ENCODE data around the gene CCDC102A.
"Not testable (repeated sequence)": the region's sequence is repeated elsewhere in the genome, so short reads cannot be mapped to it uniquely, and the experiment has no call there.

Gene CCDC102A

GRCh38 chr16:57536306-57537193 is at the start of gene CCDC102A:
Gene CCDC102A (minus strand): TSS chr16:57536571. CDS start chr16:57529177, 7,394 bp downstream.
- no peak for DNase-seq

GRCh38 chr16:57585051-57585687 is 48.8 kb upstream of the CCDC102A start:
- no peak for DNase-seq

- no peak for DNase-seq
Measured at GRCh38 chr16:57579361-57579665, 42.9 kb upstream of the CCDC102A start.

- no peak for DNase-seq
Measured at GRCh38 chr16:57578521-57579360, 42.4 kb upstream of the CCDC102A start.

GRCh38 chr16:57577691-57578224 is 41.4 kb upstream of the CCDC102A start:
- no peak for DNase-seq

GRCh38 chr16:57577214-57577613 is 40.8 kb upstream of the CCDC102A start:
- DNase-seq: no peak

- peak; percentile 63 for DNase-seq
Measured at GRCh38 chr16:57576429-57576870, 40.1 kb upstream of the CCDC102A start.

- DNase-seq: no peak
Measured at GRCh38 chr16:57575468-57576277, 39.3 kb upstream of the CCDC102A start.

- DNase-seq: no peak
Measured at GRCh38 chr16:57574646-57575467, 38.5 kb upstream of the CCDC102A start.

- DNase-seq: no peak
Measured at GRCh38 chr16:57574086-57574485, 37.7 kb upstream of the CCDC102A start.

- no peak for DNase-seq
Measured at GRCh38 chr16:57572978-57573728, 36.8 kb upstream of the CCDC102A start.

GRCh38 chr16:57571098-57571497 is 34.7 kb upstream of the CCDC102A start:
- no peak for DNase-seq

GRCh38 chr16:57570301-57571070 is 34.1 kb upstream of the CCDC102A start:
- DNase-seq: no peak

- no peak for DNase-seq
Measured at GRCh38 chr16:57569306-57569946, 33.1 kb upstream of the CCDC102A start.

GRCh38 chr16:57568772-57569171 is 32.4 kb upstream of the CCDC102A start:
- not testable (repeated sequence) for DNase-seq

GRCh38 chr16:57568173-57568678 is 31.9 kb upstream of the CCDC102A start:
- no peak for DNase-seq

GRCh38 chr16:57567691-57568090 is 31.3 kb upstream of the CCDC102A start:
- DNase-seq: no peak

GRCh38 chr16:57566436-57566835 is 30.1 kb upstream of the CCDC102A start:
- no peak for DNase-seq

GRCh38 chr16:57565461-57565860 is 29.1 kb upstream of the CCDC102A start:
- no peak for DNase-seq

Measured in NCI-H1092 (cell line).